ENCODE data around the gene GRIA1. TPM values are rescaled to one million over a fixed set of nuclear protein-coding genes. Genes with fewer than 3 reads are reported as not detected.

GRIA1 gene
- total RNA-seq, 2 donors from 2014 or later, result 1.2 TPM; not detected in 1

DNA sequence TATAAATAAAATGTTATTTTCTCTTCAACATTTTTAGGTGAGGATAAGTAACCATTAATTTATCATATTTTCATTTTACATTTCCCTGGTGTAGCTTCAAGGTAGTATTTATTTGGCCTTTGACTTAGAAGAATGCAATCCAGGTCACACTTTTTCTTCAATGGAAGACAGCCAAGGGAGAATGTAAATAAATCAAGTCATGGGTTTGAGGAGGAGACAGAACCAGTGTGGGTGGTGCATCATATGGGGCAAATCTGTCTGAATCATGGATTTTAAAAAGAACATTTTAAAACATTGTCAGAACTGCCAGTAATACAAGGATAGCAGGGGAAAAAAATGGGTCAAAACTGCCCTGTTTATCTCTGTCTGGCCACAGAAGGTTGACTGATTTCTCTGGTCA is 318.7 kb downstream of the GRIA1 start:
- H3K27ac Mint-ChIP-seq, result no peak overlapping the region
- H3K36me3 ChIP-seq (ENCODE audit: control insufficient read depth, insufficient read depth, low read length), result no peaks in the 10 kb centered on the region

DNA sequence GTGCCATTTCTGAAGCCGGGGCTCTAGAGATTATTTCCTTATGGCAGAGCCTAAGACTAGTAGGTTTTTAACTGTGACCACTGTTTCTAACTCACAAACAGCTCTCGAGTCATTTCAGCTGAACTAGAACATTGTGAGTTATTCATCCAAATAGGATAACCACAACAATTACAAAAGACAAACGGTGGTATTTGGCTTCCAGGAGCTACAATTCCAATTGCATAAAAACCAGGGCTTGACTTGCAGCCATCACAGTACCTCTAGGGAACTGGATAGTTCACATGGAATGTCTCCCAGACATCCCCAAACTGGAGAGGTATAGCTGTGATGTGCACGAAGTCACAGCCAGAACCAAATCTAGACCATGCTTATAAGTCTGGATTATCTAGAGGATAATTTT is 323.4 kb downstream of the GRIA1 start:
- H3K27ac Mint-ChIP-seq, result no peak overlapping the region
- H3K4me3 ChIP-seq (ENCODE audit: low read length), result no peak overlapping the region
- no peaks in the 10 kb centered on the region for H3K9me3 Mint-ChIP-seq
- peaks cover 29% of the 10 kb centered on the region for H3K27me3 ChIP-seq (ENCODE audit: control insufficient read depth, insufficient read depth, low read length, poor library complexity, severe bottlenecking)
- no peak overlapping the region for H3K4me3 Mint-ChIP-seq
- WGBS, 2 experiments (ENCODE audit: insufficient coverage in 1 of 2, insufficient read length in 1 of 2), result 90 to 98% methylated on average over 3 to 4 of the region's 4 CpGs
- H3K4me1 ChIP-seq (ENCODE audit: control insufficient read depth, insufficient read depth, low read length), result peaks cover 5% of the 10 kb centered on the region
- peaks cover 47% of the 10 kb centered on the region for H3K27me3 Mint-ChIP-seq (ENCODE audit: insufficient read depth)
- no peak overlapping the region for H3K27ac ChIP-seq (ENCODE audit: low read depth, low read length)
- no peak for DNase-seq
- peaks cover 18% of the 10 kb centered on the region for H3K4me1 Mint-ChIP-seq
- no peak overlapping the region for H3K9ac ChIP-seq (ENCODE audit: extremely low read depth, low read length, poor library complexity, severe bottlenecking)
- TF ChIP-seq, protein P1, sequence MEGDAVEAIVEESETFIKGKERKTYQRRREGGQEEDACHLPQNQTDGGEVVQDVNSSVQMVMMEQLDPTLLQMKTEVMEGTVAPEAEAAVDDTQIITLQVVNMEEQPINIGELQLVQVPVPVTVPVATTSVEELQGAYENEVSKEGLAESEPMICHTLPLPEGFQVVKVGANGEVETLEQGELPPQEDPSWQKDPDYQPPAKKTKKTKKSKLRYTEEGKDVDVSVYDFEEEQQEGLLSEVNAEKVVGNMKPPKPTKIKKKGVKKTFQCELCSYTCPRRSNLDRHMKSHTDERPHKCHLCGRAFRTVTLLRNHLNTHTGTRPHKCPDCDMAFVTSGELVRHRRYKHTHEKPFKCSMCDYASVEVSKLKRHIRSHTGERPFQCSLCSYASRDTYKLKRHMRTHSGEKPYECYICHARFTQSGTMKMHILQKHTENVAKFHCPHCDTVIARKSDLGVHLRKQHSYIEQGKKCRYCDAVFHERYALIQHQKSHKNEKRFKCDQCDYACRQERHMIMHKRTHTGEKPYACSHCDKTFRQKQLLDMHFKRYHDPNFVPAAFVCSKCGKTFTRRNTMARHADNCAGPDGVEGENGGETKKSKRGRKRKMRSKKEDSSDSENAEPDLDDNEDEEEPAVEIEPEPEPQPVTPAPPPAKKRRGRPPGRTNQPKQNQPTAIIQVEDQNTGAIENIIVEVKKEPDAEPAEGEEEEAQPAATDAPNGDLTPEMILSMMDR (conservative IDR thresholded peaks at IDR 0.05), result no peak
- H3K9me3 ChIP-seq (ENCODE audit: control insufficient read depth, low read length), result no peaks in the 10 kb centered on the region
- no peaks in the 10 kb centered on the region for H3K36me3 ChIP-seq (ENCODE audit: control insufficient read depth, insufficient read depth, low read length)
- H3K36me3 Mint-ChIP-seq (ENCODE audit: low read depth), result no peaks in the 10 kb centered on the region

More for the DNA sequence above, 318.7 kb downstream of the GRIA1 start:
- no peak for DNase-seq
- no peak overlapping the region for H3K9ac ChIP-seq (ENCODE audit: extremely low read depth, low read length, poor library complexity, severe bottlenecking)
- H3K9me3 ChIP-seq (ENCODE audit: control insufficient read depth, low read length), result no peaks in the 10 kb centered on the region
- peaks cover 5% of the 10 kb centered on the region for H3K4me1 ChIP-seq (ENCODE audit: control insufficient read depth, insufficient read depth, low read length)
- no peak overlapping the region for H3K4me3 ChIP-seq (ENCODE audit: low read length)
- Mint-ChIP-seq H3K36me3 (ENCODE audit: low read depth) (no peaks in the 10 kb centered on the region), H3K4me1 (peaks cover 20% of the 10 kb centered on the region), H3K9me3 (no peaks in the 10 kb centered on the region), H3K4me3 (no peak overlapping the region), H3K27me3 (ENCODE audit: insufficient read depth) (peaks cover 13% of the 10 kb centered on the region)
- TF ChIP-seq, protein P1 (conservative IDR thresholded peaks at IDR 0.05), result no peak
- no peaks in the 10 kb centered on the region for H3K27me3 ChIP-seq (ENCODE audit: control insufficient read depth, insufficient read depth, low read length, poor library complexity, severe bottlenecking)
- no peak overlapping the region for H3K27ac ChIP-seq (ENCODE audit: low read depth, low read length)

DNA sequence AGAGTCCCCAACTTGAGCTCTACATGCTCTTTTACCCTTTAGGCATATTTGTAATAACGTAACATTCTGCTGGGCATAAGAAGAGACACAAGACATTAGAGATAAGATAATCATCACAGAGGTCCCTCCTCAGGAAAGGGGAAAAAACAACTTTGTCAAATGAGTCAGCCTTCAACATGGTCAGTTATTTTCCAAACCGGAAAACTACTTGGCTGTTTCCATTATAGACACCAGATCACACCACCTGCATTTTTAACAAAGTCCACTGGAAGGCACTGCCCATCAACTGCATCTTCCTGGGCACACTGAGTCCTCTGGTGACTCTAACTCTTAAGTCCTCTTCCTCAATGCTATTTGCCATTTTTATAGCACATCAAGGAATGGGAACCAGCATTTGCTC is 326.4 kb downstream of the GRIA1 start:
- 75 to 98% methylated on average over 2 of the region's 2 CpGs for WGBS, 2 experiments (ENCODE audit: insufficient coverage in 1 of 2, insufficient read length in 1 of 2)
- H3K4me3 Mint-ChIP-seq, result no peak overlapping the region

More for the DNA sequence above, 326.4 kb downstream of the GRIA1 start:
- Mint-ChIP-seq H3K27me3 (ENCODE audit: insufficient read depth) (peaks cover 49% of the 10 kb centered on the region), H3K9me3 (no peaks in the 10 kb centered on the region), H3K4me1 (peaks cover 11% of the 10 kb centered on the region), H3K36me3 (ENCODE audit: low read depth) (no peaks in the 10 kb centered on the region), H3K27ac (no peak overlapping the region)
- H3K9ac ChIP-seq (ENCODE audit: extremely low read depth, low read length, poor library complexity, severe bottlenecking), result no peak overlapping the region
- TF ChIP-seq, protein P1 (conservative IDR thresholded peaks at IDR 0.05), result peak; percentile 39
- H3K36me3 ChIP-seq (ENCODE audit: control insufficient read depth, insufficient read depth, low read length), result no peaks in the 10 kb centered on the region
- H3K4me1 ChIP-seq (ENCODE audit: control insufficient read depth, insufficient read depth, low read length), result peaks cover 5% of the 10 kb centered on the region
- H3K4me3 ChIP-seq (ENCODE audit: low read length), result no peak overlapping the region
- no peak for DNase-seq
- H3K27me3 ChIP-seq (ENCODE audit: control insufficient read depth, insufficient read depth, low read length, poor library complexity, severe bottlenecking), result peaks cover 50% of the 10 kb centered on the region
- no peaks in the 10 kb centered on the region for H3K9me3 ChIP-seq (ENCODE audit: control insufficient read depth, low read length)
- no peak overlapping the region for H3K27ac ChIP-seq (ENCODE audit: low read depth, low read length)

Measured in endodermal cell (in vitro differentiated cells).